OCI-LY1 (cell line): ENCODE measurements around the gene TPTE.
"Not testable (repeated sequence)": the region's sequence is repeated elsewhere in the genome, so short reads cannot be mapped to it uniquely, and the experiment has no call there.

Experiments
- H2AFZ ChIP-seq: fragments of 200-600 bp; sonication (generic), shearing (Covaris generic); 2 replicates; pipeline ENCODE4 v1.6.0; 2014; ENCODE audit warnings: antibody characterized with exemption, mild to moderate bottlenecking, low read length
- H3F3A ChIP-seq: fragments of 200-600 bp; sonication (generic), shearing (Covaris generic); 2 replicates; pipeline ENCODE4 v1.6.0; 2014; ENCODE audit warnings: mild to moderate bottlenecking, antibody characterized with exemption, low read length, moderate library complexity; ENCODE audit not compliant: insufficient read depth
- H3K27ac ChIP-seq: fragments of 200-600 bp; sonication (generic); 2 replicates; pipeline ENCODE4 v1.5.1; 2014; ENCODE audit warnings: low read length, mixed run types, mild to moderate bottlenecking, low read depth; ENCODE audit not compliant: poor library complexity, severe bottlenecking
- H3K27me3 ChIP-seq: fragments of 200-600 bp; sonication (generic); 2 replicates; pipeline ENCODE4 v1.6.0; 2014; ENCODE audit warnings: antibody characterized with exemption, mild to moderate bottlenecking, low read length, moderate library complexity; ENCODE audit not compliant: insufficient read depth
- H3K36me3 ChIP-seq: fragments of 200-600 bp; sonication (generic); 2 replicates; pipeline ENCODE4 v1.6.1; 2014; ENCODE audit warnings: mild to moderate bottlenecking, antibody characterized with exemption, low read length, moderate library complexity, mixed read lengths; ENCODE audit not compliant: insufficient read depth
- H3K4me1 ChIP-seq: fragments of 200-600 bp; sonication (generic); 2 replicates; pipeline ENCODE4 v1.5.1; 2014; ENCODE audit warnings: mild to moderate bottlenecking, low read length, moderate library complexity; ENCODE audit not compliant: insufficient read depth, severe bottlenecking
- H3K4me2 ChIP-seq: fragments of 200-600 bp; sonication (generic), shearing (Covaris generic); 2 replicates; pipeline ENCODE4 v1.6.1; 2014; ENCODE audit warnings: low read length
- H3K4me3 ChIP-seq: fragments of 200-600 bp; sonication (generic); 2 replicates; pipeline ENCODE4 v1.5.1; 2014; ENCODE audit warnings: low read length, low read depth, mild to moderate bottlenecking, mixed read lengths; ENCODE audit not compliant: poor library complexity, severe bottlenecking
- H3K79me2 ChIP-seq: fragments of 200-600 bp; shearing (Covaris generic); 2 replicates; pipeline ENCODE4 v1.6.1; 2016; ENCODE audit warnings: mixed run types, low read length, mixed read lengths; ENCODE audit not compliant: insufficient read depth
- H3K9ac ChIP-seq: fragments of 200-600 bp; sonication (generic), shearing (Covaris generic); 2 replicates; pipeline ENCODE4 v1.6.1; 2014; ENCODE audit warnings: mild to moderate bottlenecking, low read length, mixed read lengths
- H3K9me2 ChIP-seq: fragments of 200-600 bp; sonication (generic), shearing (Covaris generic); 2 replicates; pipeline ENCODE4 v1.6.1; 2014; ENCODE audit warnings: low read depth, mild to moderate bottlenecking, low read length, mixed read lengths
- H3K9me3 ChIP-seq: fragments of 200-600 bp; shearing (Covaris generic); 2 replicates; pipeline ENCODE4 v1.6.1; 2014; ENCODE audit warnings: low read length, mixed read lengths
- H4K20me1 ChIP-seq: fragments of 200-600 bp; sonication (generic), shearing (Covaris generic); 2 replicates; pipeline ENCODE4 v1.6.0; 2016; ENCODE audit warnings: mild to moderate bottlenecking, low read length; ENCODE audit not compliant: insufficient read depth
- EZH2 ChIP-seq: fragments of 200-600 bp; sonication (generic), shearing (Covaris generic); IDR thresholded peaks from 2 replicates; pipeline ENCODE4 v1.8.0; 2017; ENCODE audit warnings: borderline replicate concordance, mixed run types, mild to moderate bottlenecking, antibody characterized with exemption, low read length, moderate library complexity, mixed read lengths
- TF ChIP-seq, protein P1 (sequence below): fragments of 200-600 bp; sonication (generic), shearing (Covaris generic); IDR thresholded peaks from 2 replicates; pipeline ENCODE4 v1.5.1; 2017; ENCODE audit warnings: mild to moderate bottlenecking, antibody characterized with exemption, low read length, moderate library complexity, mixed read lengths

The TPTE gene

DNA sequence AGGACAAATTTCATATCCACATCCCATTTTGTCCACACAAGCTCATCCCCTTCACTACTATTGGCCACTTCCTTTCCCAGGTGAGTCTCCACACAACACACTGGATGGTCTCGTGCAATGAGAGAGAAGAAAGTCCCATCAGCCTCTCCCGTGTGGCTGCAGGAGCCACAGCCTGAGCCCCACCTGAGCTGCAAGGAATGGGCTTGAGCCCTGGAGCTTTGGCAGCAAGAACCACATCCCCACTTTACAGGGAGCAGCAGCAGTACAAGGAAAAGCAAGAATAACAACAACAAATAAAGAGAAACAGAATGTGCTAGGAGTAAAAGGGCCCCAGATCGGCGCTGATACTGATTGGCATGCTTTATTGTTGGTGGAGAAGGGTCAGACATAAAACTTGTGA is 117.7 kb downstream of the TPTE start:
- H3K36me3 ChIP-seq: no peaks in the 10 kb centered on the region
- H4K20me1 ChIP-seq: no peaks in the 10 kb centered on the region
- H3K9me3 ChIP-seq: no peaks in the 10 kb centered on the region
- no peaks in the 10 kb centered on the region for H3K27me3 ChIP-seq
- no peaks in the 10 kb centered on the region for H3K4me1 ChIP-seq
- H3K27ac ChIP-seq: no peak overlapping the region
- no peak overlapping the region for H3K9ac ChIP-seq
- no peak overlapping the region for H3K4me3 ChIP-seq
- TF ChIP-seq, protein P1, sequence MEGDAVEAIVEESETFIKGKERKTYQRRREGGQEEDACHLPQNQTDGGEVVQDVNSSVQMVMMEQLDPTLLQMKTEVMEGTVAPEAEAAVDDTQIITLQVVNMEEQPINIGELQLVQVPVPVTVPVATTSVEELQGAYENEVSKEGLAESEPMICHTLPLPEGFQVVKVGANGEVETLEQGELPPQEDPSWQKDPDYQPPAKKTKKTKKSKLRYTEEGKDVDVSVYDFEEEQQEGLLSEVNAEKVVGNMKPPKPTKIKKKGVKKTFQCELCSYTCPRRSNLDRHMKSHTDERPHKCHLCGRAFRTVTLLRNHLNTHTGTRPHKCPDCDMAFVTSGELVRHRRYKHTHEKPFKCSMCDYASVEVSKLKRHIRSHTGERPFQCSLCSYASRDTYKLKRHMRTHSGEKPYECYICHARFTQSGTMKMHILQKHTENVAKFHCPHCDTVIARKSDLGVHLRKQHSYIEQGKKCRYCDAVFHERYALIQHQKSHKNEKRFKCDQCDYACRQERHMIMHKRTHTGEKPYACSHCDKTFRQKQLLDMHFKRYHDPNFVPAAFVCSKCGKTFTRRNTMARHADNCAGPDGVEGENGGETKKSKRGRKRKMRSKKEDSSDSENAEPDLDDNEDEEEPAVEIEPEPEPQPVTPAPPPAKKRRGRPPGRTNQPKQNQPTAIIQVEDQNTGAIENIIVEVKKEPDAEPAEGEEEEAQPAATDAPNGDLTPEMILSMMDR: no peak
- TF ChIP-seq EZH2: no peak
- no peak overlapping the region for H3K4me2 ChIP-seq
- H3F3A ChIP-seq: no peaks in the 10 kb centered on the region
- H2AFZ ChIP-seq: no peak overlapping the region
- no peaks in the 10 kb centered on the region for H3K9me2 ChIP-seq
- no peaks in the 10 kb centered on the region for H3K79me2 ChIP-seq

DNA sequence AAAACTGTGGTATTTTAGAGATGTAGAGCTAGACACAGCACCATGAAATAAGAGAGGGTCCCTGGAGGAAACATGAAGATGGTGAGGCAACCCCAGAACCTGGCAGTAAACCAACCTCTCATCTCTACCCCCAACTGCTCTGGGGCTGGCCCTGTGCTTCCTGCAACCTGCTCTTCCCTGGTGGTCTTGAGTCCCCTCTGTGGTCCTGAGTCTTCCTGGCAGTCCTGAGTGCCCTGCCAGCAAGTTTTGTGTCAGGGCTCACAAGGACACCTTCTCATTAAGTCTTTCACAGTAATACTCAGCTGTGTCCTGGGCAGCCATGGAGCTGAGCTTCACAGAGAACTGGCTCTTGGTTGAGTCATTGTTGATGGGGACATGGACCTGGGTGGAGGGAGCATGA is 118.4 kb downstream of the TPTE start:
- H3K9ac ChIP-seq, H3K36me3 ChIP-seq, H3K27me3 ChIP-seq, H2AFZ ChIP-seq, H3K27ac ChIP-seq, H3K4me3 ChIP-seq, H3K79me2 ChIP-seq, H3K4me2 ChIP-seq, H4K20me1 ChIP-seq, H3K9me2 ChIP-seq, H3K9me3 ChIP-seq, H3F3A ChIP-seq, H3K4me1 ChIP-seq: not testable (repeated sequence)

DNA sequence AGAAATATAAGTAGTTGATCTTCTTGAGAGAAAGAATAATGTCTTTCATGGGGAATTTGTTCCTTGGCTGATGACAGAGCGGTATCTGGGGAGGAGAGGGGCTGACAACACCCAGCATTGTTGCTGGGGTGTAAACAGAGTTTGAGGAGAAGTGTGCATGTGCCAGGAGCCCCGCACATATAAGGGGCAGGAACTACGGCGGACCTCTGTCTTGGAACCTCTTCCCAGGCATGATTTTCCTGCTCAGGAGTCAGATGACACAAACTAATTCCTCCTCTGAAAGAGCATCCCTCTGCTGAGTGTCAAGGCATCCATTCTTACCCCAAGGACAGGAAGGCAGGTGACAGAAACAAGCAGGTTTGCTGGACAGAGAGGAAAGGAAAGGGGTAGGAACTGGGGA is 119.1 kb downstream of the TPTE start:
- Histone ChIP-seq H3K27me3 (no peaks in the 10 kb centered on the region), H3K4me3 (no peak overlapping the region), H3K79me2 (no peaks in the 10 kb centered on the region), H3K9me2 (no peaks in the 10 kb centered on the region), H3K9ac (no peak overlapping the region), H3K27ac (no peak overlapping the region), H3K9me3 (no peaks in the 10 kb centered on the region), H3K4me2 (no peak overlapping the region), H3K4me1 (no peaks in the 10 kb centered on the region), H2AFZ (no peak overlapping the region), H4K20me1 (no peaks in the 10 kb centered on the region), H3F3A (no peaks in the 10 kb centered on the region), H3K36me3 (no peaks in the 10 kb centered on the region)
- TF ChIP-seq, protein P1: no peak
- no peak for TF ChIP-seq EZH2

DNA sequence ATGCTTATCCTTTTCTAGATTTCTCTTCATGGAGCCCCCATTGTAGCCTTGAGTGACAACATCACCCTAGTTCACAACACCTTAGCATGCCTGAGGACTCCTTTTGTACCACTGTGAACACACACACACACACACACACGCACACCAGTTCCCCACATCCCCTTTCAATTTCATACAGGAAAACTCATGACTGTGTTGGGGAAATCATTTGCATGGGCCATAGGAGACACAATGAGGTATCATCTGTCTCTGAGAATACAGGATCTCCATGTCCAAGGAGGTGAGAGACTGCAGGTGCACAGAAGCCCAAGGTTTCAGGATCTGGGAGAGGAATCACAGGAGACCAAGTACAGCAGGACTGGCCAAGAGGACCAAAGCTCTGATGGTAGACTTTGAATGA is 119.7 kb downstream of the TPTE start:
- no peaks in the 10 kb centered on the region for H4K20me1 ChIP-seq
- H3K4me1 ChIP-seq: no peaks in the 10 kb centered on the region
- H3K9me3 ChIP-seq: no peaks in the 10 kb centered on the region
- H3K27me3 ChIP-seq: no peaks in the 10 kb centered on the region
- TF ChIP-seq EZH2: no peak
- TF ChIP-seq, protein P1: no peak
- no peak overlapping the region for H3K4me3 ChIP-seq
- no peak overlapping the region for H3K27ac ChIP-seq
- no peaks in the 10 kb centered on the region for H3K36me3 ChIP-seq
- no peaks in the 10 kb centered on the region for H3F3A ChIP-seq
- no peak overlapping the region for H2AFZ ChIP-seq
- H3K9ac ChIP-seq: no peak overlapping the region
- no peaks in the 10 kb centered on the region for H3K79me2 ChIP-seq
- no peak overlapping the region for H3K4me2 ChIP-seq
- no peaks in the 10 kb centered on the region for H3K9me2 ChIP-seq

DNA sequence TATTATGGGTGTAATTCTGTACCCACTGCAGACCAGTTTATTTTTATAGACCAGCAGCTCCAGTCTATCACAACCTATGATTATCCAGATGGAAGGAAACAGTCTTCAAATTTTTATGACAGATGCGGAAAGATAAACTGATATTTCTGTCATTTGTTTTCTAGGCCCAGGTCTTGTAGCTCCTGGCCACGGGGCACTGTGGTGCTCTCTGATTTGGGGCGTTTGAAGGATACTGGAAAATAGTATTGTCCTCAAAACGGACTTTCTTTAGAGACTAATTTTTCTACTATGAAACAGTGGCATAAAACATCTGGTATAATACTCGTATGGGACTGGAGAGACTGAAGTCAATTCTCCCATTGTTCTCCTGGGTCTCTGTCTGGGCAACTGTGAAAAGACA is 124.3 kb downstream of the TPTE start:
- H3K36me3 ChIP-seq, H3F3A ChIP-seq, H3K9me3 ChIP-seq, H3K4me2 ChIP-seq, H3K27ac ChIP-seq, H3K4me1 ChIP-seq, H3K27me3 ChIP-seq, H3K9me2 ChIP-seq, H3K4me3 ChIP-seq, H3K9ac ChIP-seq, H3K79me2 ChIP-seq, H4K20me1 ChIP-seq, H2AFZ ChIP-seq: not testable (repeated sequence)
